Common myeloid progenitor, CD34-positive (primary cell): ENCODE measurements around the gene COG1.

Experiments used
- CTCF ChIA-PET: fragments of 350-600 bp; sonication (Branson Sonifier 250); formaldehyde crosslinking; loops from one replicate; lab custom pipeline; 2021; ENCODE audit warnings: antibody characterized with exemption; lab: Charles Lee
- POLR2A ChIA-PET: fragments of 350-600 bp; sonication (Branson Sonifier 250); formaldehyde crosslinking; loops from one replicate; lab custom pipeline; 2021; ENCODE audit warnings: antibody characterized with exemption; lab: Charles Lee
- DNase-seq, 3 donors: peaks; one replicate each; pipeline versions ENCODE4 v3.0.0 to v3.0.0-alpha.2; 2013
- H3K27ac ChIP-seq, 2 experiments: 1 replicate in 1 of 2; 2 replicates in 1 of 2; pipeline ENCODE4 v1.7.0; 2013; ENCODE audit warnings: inconsistent platforms in 2 of 2, low read length in 2 of 2, mild to moderate bottlenecking in 2 of 2, low read depth in 1 of 2, moderate library complexity in 1 of 2; ENCODE audit not compliant: severe bottlenecking in 2 of 2, insufficient read depth in 1 of 2, poor library complexity in 1 of 2
- H3K27me3 ChIP-seq, 5 experiments: replicated peaks in 2 of 5; 1 replicate in 3 of 5; 2 replicates in 2 of 5; pipeline versions ENCODE4 v1.6.1 to v1.7.0; 2013; ENCODE audit warnings: low read length in 4 of 5, mild to moderate bottlenecking in 2 of 5, moderate library complexity in 2 of 5, inconsistent platforms in 1 of 5; ENCODE audit not compliant: insufficient read depth in 5 of 5, control insufficient read depth in 4 of 5
- H3K36me3 ChIP-seq, 4 experiments: 1 replicate in 2 of 4; 2 replicates in 2 of 4; pipeline versions ENCODE4 v1.6.1 to v1.7.0; 2013; ENCODE audit warnings: low read length in 3 of 4, control low read depth in 1 of 4, mild to moderate bottlenecking in 1 of 4; ENCODE audit not compliant: control insufficient read depth in 4 of 4, insufficient read depth in 4 of 4
- H3K4me1 ChIP-seq, 4 experiments: 1 replicate in 3 of 4; 2 replicates in 1 of 4; pipeline versions ENCODE4 v1.6.1 to v1.7.1; 2013; ENCODE audit warnings: low read length in 3 of 4, mild to moderate bottlenecking in 3 of 4, control low read depth in 1 of 4, inconsistent platforms in 1 of 4, moderate library complexity in 1 of 4; ENCODE audit not compliant: control insufficient read depth in 4 of 4, insufficient read depth in 4 of 4; ENCODE audit errors: control extremely low read depth in 1 of 4
- H3K4me3 ChIP-seq, 7 experiments: 1 replicate in 4 of 7; 2 replicates in 3 of 7; pipeline versions ENCODE4 v1.5.1 to v1.7.0; 2013; ENCODE audit warnings: mild to moderate bottlenecking in 7 of 7, low read length in 6 of 7, moderate library complexity in 6 of 7, inconsistent platforms in 2 of 7, low read depth in 2 of 7, control low read depth in 1 of 7; ENCODE audit not compliant: insufficient read depth in 4 of 7, control insufficient read depth in 1 of 7; ENCODE audit errors: extremely low read depth in 1 of 7
- H3K9me3 ChIP-seq, 5 experiments: 1 replicate in 4 of 5; 2 replicates in 1 of 5; pipeline versions ENCODE4 v1.6.1 to v1.7.1; 2013; ENCODE audit warnings: low read length in 4 of 5, mild to moderate bottlenecking in 2 of 5, inconsistent platforms in 1 of 5, low read depth in 1 of 5, moderate library complexity in 1 of 5; ENCODE audit not compliant: control insufficient read depth in 4 of 5, insufficient read depth in 2 of 5; ENCODE audit errors: control extremely low read depth in 1 of 5
- WGBS: methylation state at CpG from one replicate; pipeline ENCODE4 v1.1.5; 2013; ENCODE audit not compliant: insufficient coverage; 5-methylcytosine and 5-hydroxymethylcytosine counted together

COG1 gene

GRCh38 chr17:73215447-73215846 is 22.6 kb downstream of the COG1 start:
- DNase-seq: no peak
- Histone ChIP-seq H3K27me3 (no peaks in the 10 kb centered on the region), H3K4me1 (peaks cover 0 to 3% (median 0%) of the 10 kb centered on the region in 4 experiments), H3K36me3 (peaks cover 5 to 14% (median 11%) of the 10 kb centered on the region in 4 experiments), H3K9me3 (no peaks in the 10 kb centered on the region), H3K27ac (no peak overlapping the region), H3K4me3 (no peak overlapping the region)
- ChIA-PET CTCF (interaction anchor here (0.7 to 2.7 kb wide), 3 partner anchors 10 to 19 kb away, joined by 3 to 14 read pairs (median 3); no protein-coding TSS in a partner anchor), POLR2A (no interaction called here)
- 100% methylated on average over 1 of the region's 2 CpGs for WGBS

- no peak overlapping the region for H3K4me3 ChIP-seq
- ChIA-PET CTCF (interaction anchor here (0.7 to 2.6 kb wide), 3 partner anchors 16 to 32 kb away, joined by 3 to 8 read pairs (median 3); no protein-coding TSS in a partner anchor), POLR2A (no interaction called here)
- H3K27me3 ChIP-seq: no peaks in the 10 kb centered on the region
- no peak for DNase-seq
- H3K9me3 ChIP-seq: no peaks in the 10 kb centered on the region
- no peak overlapping the region for H3K27ac ChIP-seq
- peaks cover 0 to 4% (median 2%) of the 10 kb centered on the region in 4 experiments for H3K36me3 ChIP-seq
- WGBS: no CpG with 5 or more reads among the region's 2 CpGs
- peaks cover 7 to 41% (median 29%) of the 10 kb centered on the region in 4 experiments for H3K4me1 ChIP-seq
Measured at GRCh38 chr17:73223626-73224230, 30.9 kb downstream of the COG1 start.

- ChIA-PET CTCF (interaction anchor here (0.7 to 2.6 kb wide), 2 partner anchors 16 to 31 kb away, joined by 3 to 8 read pairs; no protein-coding TSS in a partner anchor), POLR2A (no interaction called here)
- WGBS: no CpG with 5 or more reads among the region's 2 CpGs
- H3K27me3 ChIP-seq: no peaks in the 10 kb centered on the region
- DNase-seq: no peak
- H3K4me3 ChIP-seq: no peak overlapping the region
- H3K4me1 ChIP-seq: peaks cover 7 to 46% (median 32%) of the 10 kb centered on the region in 4 experiments
- H3K36me3 ChIP-seq: peaks cover 0 to 4% (median 0%) of the 10 kb centered on the region in 4 experiments
- no peaks in the 10 kb centered on the region for H3K9me3 ChIP-seq
- no peak overlapping the region for H3K27ac ChIP-seq
Measured at GRCh38 chr17:73224237-73224636, 31.4 kb downstream of the COG1 start.

GRCh38 chr17:73224663-73225305 is 31.9 kb downstream of the COG1 start:
- POLR2A ChIA-PET: no interaction called here
- Histone ChIP-seq H3K27ac (no peak overlapping the region), H3K36me3 (peaks cover 0 to 4% (median 0%) of the 10 kb centered on the region in 4 experiments), H3K9me3 (no peaks in the 10 kb centered on the region), H3K27me3 (no peaks in the 10 kb centered on the region), H3K4me1 (peaks cover 7 to 49% (median 33%) of the 10 kb centered on the region in 4 experiments), H3K4me3 (no peak overlapping the region)
- WGBS: 96% methylated on average over 4 of the region's 5 CpGs
- no peak for DNase-seq
- CTCF ChIA-PET: no interaction called here

- no peak for DNase-seq
- ChIA-PET POLR2A (no interaction called here), CTCF (interaction anchor here (1.2 to 3.0 kb wide), 3 partner anchors 9 to 37 kb away, joined by 4 to 14 read pairs (median 5); no protein-coding TSS in a partner anchor)
Measured at GRCh38 chr17:73226556-73227172, 33.8 kb downstream of the COG1 start.

GRCh38 chr17:73227379-73227778 is 34.5 kb downstream of the COG1 start:
- ChIA-PET POLR2A (no interaction called here), CTCF (interaction anchor here (0.7 to 3.0 kb wide), 6 partner anchors 10 to 37 kb away, joined by 3 to 14 read pairs (median 4); no protein-coding TSS in a partner anchor)
- peak overlapping the region; percentile 36 to 64 for H3K27ac ChIP-seq
- H3K4me1 ChIP-seq: peaks cover 13 to 66% (median 42%) of the 10 kb centered on the region in 4 experiments
- H3K27me3 ChIP-seq: no peaks in the 10 kb centered on the region
- DNase-seq: peak in 2 of 3 donors; percentile 15 to 22
- peaks cover 0 to 4% (median 0%) of the 10 kb centered on the region in 4 experiments for H3K36me3 ChIP-seq
- H3K4me3 ChIP-seq: peak overlapping the region in 3 of 7 experiments; percentile 8 to 26 (median 9)
- no peaks in the 10 kb centered on the region for H3K9me3 ChIP-seq
- WGBS: no CpG with 5 or more reads among the region's 3 CpGs

More at GRCh38 chr17:73226556-73227172, 33.8 kb downstream of the COG1 start:
- H3K36me3 ChIP-seq: peaks cover 0 to 4% (median 0%) of the 10 kb centered on the region in 4 experiments
- no peaks in the 10 kb centered on the region for H3K27me3 ChIP-seq
- peaks cover 13 to 66% (median 42%) of the 10 kb centered on the region in 4 experiments for H3K4me1 ChIP-seq
- 67% methylated on average over 1 of the region's 3 CpGs for WGBS
- peak overlapping the region; percentile 36 to 64 for H3K27ac ChIP-seq
- no peaks in the 10 kb centered on the region for H3K9me3 ChIP-seq
- H3K4me3 ChIP-seq: peak overlapping the region in 1 of 7 experiments; percentile 26
